Right atrium auricular region (tissue), 2 donors: ENCODE measurements around the gene FLAD1. TPM values are rescaled to one million over a fixed set of nuclear protein-coding genes. Genes with fewer than 3 reads are reported as not detected.
A peak's percentile ranks its signal among the peaks of the same experiment; 100 is the strongest.

Source experiments
- DNase-seq: peaks from one replicate; pipeline ENCODE4 v3.0.0-alpha.2; 2019; ENCODE audit warnings: low spot score
- H3K27ac ChIP-seq, 2 donors: fragments of 200-600 bp; sonication (generic); 1 replicate in 1 of 2; 2 replicates in 1 of 2; pipeline ENCODE4 v1.5.1; 2016 to 2019
- H3K27me3 ChIP-seq, 2 donors: fragments of 200-600 bp; sonication (generic); one replicate each; pipeline versions ENCODE4 v1.5.1 to v1.6.0; 2017 to 2019
- H3K36me3 ChIP-seq: fragments of 200-600 bp; sonication (generic); one replicate; pipeline ENCODE4 v1.5.1; 2016
- H3K4me1 ChIP-seq, 2 donors: fragments of 200-600 bp; sonication (generic); one replicate each; pipeline versions ENCODE4 v1.5.1 to v1.6.0; 2017 to 2019
- H3K4me3 ChIP-seq, 2 donors: fragments of 200-600 bp; sonication (generic); 1 replicate in 1 of 2; 2 replicates in 1 of 2; pipeline ENCODE4 v1.5.1; 2017 to 2019; ENCODE audit warnings: mild to moderate bottlenecking in 1 of 2, moderate library complexity in 1 of 2
- H3K9me3 ChIP-seq, 2 donors: fragments of 200-600 bp; sonication (generic); one replicate each; pipeline ENCODE4 v1.5.1; 2019
- CTCF ChIP-seq, 2 donors: fragments of 200-600 bp; sonication (generic); IDR thresholded peaks; one replicate each; pipeline ENCODE4 v1.5.1; 2019; ENCODE audit warnings: antibody characterized with exemption in 2 of 2
- total RNA-seq, 2 donors: library from RNA; depleted of rRNA; stranded (reverse); fragments of >200 nt; gene quantifications; one replicate each; pipeline ENCODE4 v1.1.0, GENCODE V29; 2016

The FLAD1 gene
- total RNA-seq, 2 donors from 2014 or later, result 19.5 to 24.8 TPM

GRCh38 chr1:155016231-155016831, 33.2 kb downstream of the FLAD1 start:
- Histone ChIP-seq H3K9me3 (no peaks in the 10 kb centered on the region), H3K4me1 (peaks cover 0 to 45% of the 10 kb centered on the region in 2 donors), H3K36me3 (peaks cover 26% of the 10 kb centered on the region), H3K27me3 (no peaks in the 10 kb centered on the region), H3K27ac (peak overlapping the region; percentile 88 to 93), H3K4me3 (no peak overlapping the region)
- no peak for DNase-seq
- no peak for TF ChIP-seq CTCF (IDR thresholded peaks at IDR 0.05)

GRCh38 chr1:155017041-155017945, 34.1 kb downstream of the FLAD1 start:
- Histone ChIP-seq H3K36me3 (peaks cover 26% of the 10 kb centered on the region), H3K27ac (peak overlapping the region; percentile 88 to 93), H3K4me3 (peak overlapping the region; percentile 23 to 54), H3K4me1 (peaks cover 0 to 36% of the 10 kb centered on the region in 2 donors), H3K27me3 (no peaks in the 10 kb centered on the region), H3K9me3 (no peaks in the 10 kb centered on the region)
- TF ChIP-seq CTCF (IDR thresholded peaks at IDR 0.05), result peak; percentile 98 to 100
- peak; percentile 93 for DNase-seq

GRCh38 chr1:155017946-155018316, 34.8 kb downstream of the FLAD1 start:
- no peak for DNase-seq
- Histone ChIP-seq H3K36me3 (peaks cover 26% of the 10 kb centered on the region), H3K27me3 (no peaks in the 10 kb centered on the region), H3K9me3 (no peaks in the 10 kb centered on the region), H3K4me1 (peaks cover 0 to 31% of the 10 kb centered on the region in 2 donors), H3K4me3 (peak overlapping the region; percentile 23 to 54), H3K27ac (peak overlapping the region; percentile 88 to 93)
- no peak for TF ChIP-seq CTCF (IDR thresholded peaks at IDR 0.05)

GRCh38 chr1:155018617-155019348, 35.6 kb downstream of the FLAD1 start:
- Histone ChIP-seq H3K9me3 (no peaks in the 10 kb centered on the region), H3K27me3 (no peaks in the 10 kb centered on the region), H3K4me3 (no peak overlapping the region), H3K4me1 (peaks cover 0 to 23% of the 10 kb centered on the region in 2 donors), H3K36me3 (peaks cover 26% of the 10 kb centered on the region), H3K27ac (peak overlapping the region in 1 of 2 donors; percentile 88)
- no peak for DNase-seq
- no peak for TF ChIP-seq CTCF (IDR thresholded peaks at IDR 0.05)

GRCh38 chr1:155019377-155020245, 36.5 kb downstream of the FLAD1 start:
- H3K36me3 ChIP-seq, result peaks cover 18% of the 10 kb centered on the region
- DNase-seq, result no peak
- peaks cover 0 to 23% of the 10 kb centered on the region in 2 donors for H3K4me1 ChIP-seq
- no peak overlapping the region for H3K4me3 ChIP-seq
- H3K9me3 ChIP-seq, result no peaks in the 10 kb centered on the region
- H3K27me3 ChIP-seq, result no peaks in the 10 kb centered on the region
- TF ChIP-seq CTCF (IDR thresholded peaks at IDR 0.05), result no peak
- no peak overlapping the region for H3K27ac ChIP-seq
